ENCODE measurements around the gene RGCC. TPM values are rescaled to one million over a fixed set of nuclear protein-coding genes. Genes with fewer than 3 reads are reported as not detected.

Gene RGCC
- total and polyA plus RNA-seq, 9 of the 15 experiments (the other 6 are each of a cell fraction or from before 2014, with no cell fraction given), result 0.51 to 10.4 (median 5.8) TPM

DNA sequence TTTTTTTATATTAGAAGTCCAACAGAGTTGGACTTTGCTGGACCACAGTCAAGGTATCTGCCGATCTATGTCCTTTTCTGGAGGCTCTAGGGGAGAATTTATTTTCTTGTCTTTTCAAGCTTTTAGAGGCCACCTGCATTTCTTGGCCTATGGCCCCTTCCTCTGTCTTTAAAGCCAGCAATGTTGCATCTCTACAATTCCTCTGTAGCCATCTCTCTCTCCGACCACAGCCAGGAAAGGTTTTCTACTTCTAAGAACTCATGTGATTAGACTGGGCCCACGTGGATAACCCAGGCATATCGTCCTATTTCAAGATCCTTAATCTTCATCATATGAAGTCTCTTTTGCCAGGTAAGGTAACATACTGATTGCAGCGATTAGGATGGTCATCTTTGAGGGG lies 43.5 kb upstream of the RGCC start:
- H3K4me2 ChIP-seq (ENCODE audit: insufficient read depth, low read length), result no peak overlapping the region
- DNase-seq (ENCODE audit: extremely low read depth in 1 of 4, low spot score in 3 of 4) (no peak), ATAC-seq (no peak), FAIRE-seq (no peak)
- TF ChIP-seq HMG20A (CRISPR knock-in tag; conservative IDR thresholded peaks at IDR 0.05) (no peak), KDM2B (CRISPR knock-in tag; IDR thresholded peaks at IDR 0.05) (no peak), ZNF212 (CRISPR knock-in tag; IDR thresholded peaks at IDR 0.05) (no peak), ZC3H8 (IDR thresholded peaks at IDR 0.05) (no peak), SMAD4 (CRISPR knock-in tag; conservative IDR thresholded peaks at IDR 0.05) (no peak), MAFF (IDR thresholded peaks at IDR 0.05; ENCODE audit: low read length) (no peak), ZNF655 (CRISPR knock-in tag; IDR thresholded peaks at IDR 0.05) (no peak), CAMTA2 (CRISPR knock-in tag; conservative IDR thresholded peaks at IDR 0.05) (no peak), ETV5 (CRISPR knock-in tag; IDR thresholded peaks at IDR 0.05; ENCODE audit: low read depth) (no peak)
- H3K36me3 ChIP-seq (ENCODE audit: control insufficient read depth, insufficient read depth, low read length), result no peaks in the 10 kb centered on the region
- ChIA-PET POLR2A (no interaction called here), CTCF (ENCODE audit: low intra/inter-chr PET ratio) (no interaction called here)
- intact Hi-C loops (cut with micrococcal nuclease), result no loop called here
- H3K27me3 ChIP-seq (ENCODE audit: control insufficient read depth in 2 of 2, insufficient read depth in 2 of 2, low read length in 2 of 2), result no peaks in the 10 kb centered on the region
- H4K20me1 ChIP-seq (replicated peaks; ENCODE audit: control insufficient read depth, insufficient read depth, low read length), result no peaks in the 10 kb centered on the region
- H3K27ac ChIP-seq (ENCODE audit: extremely low read depth, low read depth, low read length), result no peak overlapping the region
- H3K4me3 ChIP-seq, result no peak overlapping the region
- in situ Hi-C loops (cut with MboI), result loop anchor here (25.0 kb wide), 1 partner anchor 698 kb away; no protein-coding TSS in a partner anchor
- 7% methylated on average over 5 of the region's 5 CpGs for WGBS (ENCODE audit: insufficient coverage, low coverage, missing lambda C conversion rate)
- no peaks in the 10 kb centered on the region for H3K9me1 ChIP-seq (ENCODE audit: control insufficient read depth, insufficient read depth, low read length)
- H2AFZ ChIP-seq (ENCODE audit: low read depth, low read length), result no peak overlapping the region
- no peaks in the 10 kb centered on the region for H3K79me2 ChIP-seq (ENCODE audit: control insufficient read depth, insufficient read depth, low read length)
- H3K4me1 ChIP-seq (replicated peaks in 1 of 2; ENCODE audit: control insufficient read depth in 2 of 2, insufficient read depth in 2 of 2, low read length in 2 of 2), result no peaks in the 10 kb centered on the region; a peak in 1 of 5 replicates
- H3K9me3 ChIP-seq (replicated peaks; ENCODE audit: control insufficient read depth, insufficient read depth, low read depth, low read length), result no peaks in the 10 kb centered on the region
- no peak overlapping the region for H3K9ac ChIP-seq (ENCODE audit: insufficient read depth in 1 of 2, low read depth in 2 of 2, low read length in 2 of 2)
- no TSS peak for BruUV-seq (replicated peaks)

Data from K562 (cell line).